Cardiac muscle cell (in vitro differentiated cells and primary cell): ENCODE results near the gene AKAP8. TPM values are rescaled to one million over a fixed set of nuclear protein-coding genes. Genes with fewer than 3 reads are reported as not detected.

ENCODE experiments used
- DNase-seq, 2 donors: peaks; one replicate each; pipeline versions ENCODE4 v3.0.0 to v3.0.0-alpha.2; 2010 to 2017; ENCODE audit warnings: low read depth in 1 of 2, low spot score in 1 of 2
- H3K27ac ChIP-seq: fragments of 200-600 bp; sonication (generic); 2 replicates; pipeline ENCODE4 v1.5.1; 2016
- H3K27me3 ChIP-seq: fragments of 200-600 bp; sonication (generic); 2 replicates; pipeline ENCODE4 v1.6.0; 2016; ENCODE audit warnings: control low read depth
- H3K36me3 ChIP-seq: fragments of 200-600 bp; sonication (generic); 2 replicates; pipeline ENCODE4 v1.5.1; 2016; ENCODE audit warnings: control low read depth
- H3K4me1 ChIP-seq: fragments of 200-600 bp; sonication (generic); 2 replicates; pipeline ENCODE4 v1.8.1; 2017; ENCODE audit warnings: low read depth, mild to moderate bottlenecking, mixed run types
- H3K4me3 ChIP-seq: fragments of 200-600 bp; sonication (generic); 2 replicates; pipeline ENCODE4 v1.5.1; 2016; ENCODE audit warnings: mild to moderate bottlenecking
- H3K9me3 ChIP-seq: fragments of 200-600 bp; sonication (generic); 2 replicates; pipeline ENCODE4 v1.5.1; 2017; ENCODE audit warnings: low read depth, mild to moderate bottlenecking, control low read depth
- CTCF ChIP-seq: IDR thresholded peaks from 2 replicates; pipeline ENCODE4 v1.5.1; 2012; ENCODE audit warnings: low read depth, mild to moderate bottlenecking, low read length
- polyA plus RNA-seq: library from polyadenylated mRNA; unstranded; fragments of >200 nt; fragmentation: Nextera tagmentation; extraction: Ambion mirVana; gene quantifications from 2 replicates; pipeline ENCODE4 v1.2.1, GENCODE V29; 2016
- total RNA-seq: library from RNA; depleted of rRNA; stranded (reverse); fragments of >200 nt; gene quantifications from 2 replicates; pipeline ENCODE4 v1.2.3, GENCODE V29; 2016

Gene AKAP8
- total and polyA plus RNA-seq, 2 experiments from 2014 or later, result 17.8 to 34.5 TPM

- peaks cover 26% of the 10 kb centered on the region for H3K36me3 ChIP-seq
- no peak overlapping the region for H3K4me3 ChIP-seq
- TF ChIP-seq CTCF, result no peak
- H3K27me3 ChIP-seq, result no peaks in the 10 kb centered on the region
- peaks cover 14% of the 10 kb centered on the region for H3K4me1 ChIP-seq
- no peak for DNase-seq
- no peaks in the 10 kb centered on the region for H3K9me3 ChIP-seq
- peak overlapping the region; percentile 16 for H3K27ac ChIP-seq
These were observed 41.6 kb upstream of the AKAP8 start for GRCh38 chr19:15421136-15421695.

- no peak for TF ChIP-seq CTCF
- no peaks in the 10 kb centered on the region for H3K9me3 ChIP-seq
- H3K36me3 ChIP-seq, result peaks cover 17% of the 10 kb centered on the region
- no peaks in the 10 kb centered on the region for H3K27me3 ChIP-seq
- H3K4me1 ChIP-seq, result peaks cover 14% of the 10 kb centered on the region
- DNase-seq, result peak in 1 of 2 donors; percentile 14
- no peak overlapping the region for H3K27ac ChIP-seq
- H3K4me3 ChIP-seq, result no peak overlapping the region
These were observed 39.9 kb upstream of the AKAP8 start for GRCh38 chr19:15419413-15420025.

- peak within 1 kb of the TSS; percentile 95 for H3K27ac ChIP-seq
These were observed 39.2 kb upstream of the AKAP8 start, which contains the start of gene AKAP8L for GRCh38 chr19:15418579-15419412. TSS of gene AKAP8L (minus strand) at chr19:15418988. CDS start at chr19:15418923, 65 bp downstream.

GRCh38 chr19:15418231-15418578 is 38.6 kb upstream of the AKAP8 start:
- Histone ChIP-seq H3K4me3 (peak overlapping the region; percentile 96), H3K27me3 (no peaks in the 10 kb centered on the region), H3K4me1 (peaks cover 26% of the 10 kb centered on the region), H3K36me3 (peaks cover 4% of the 10 kb centered on the region), H3K9me3 (no peaks in the 10 kb centered on the region), H3K27ac (peak overlapping the region; percentile 95)
- no peak for TF ChIP-seq CTCF
- peak in 1 of 2 donors; percentile 50 for DNase-seq

More at GRCh38 chr19:15418579-15419412, 39.2 kb upstream of the AKAP8 start, which contains the start of gene AKAP8L:
- Histone ChIP-seq H3K27me3 (no peaks in the 10 kb centered on the region), H3K36me3 (peaks cover 10% of the 10 kb centered on the region), H3K4me1 (peaks cover 20% of the 10 kb centered on the region), H3K9me3 (no peaks in the 10 kb centered on the region), H3K4me3 (peak within 1 kb of the TSS; percentile 96)
- TF ChIP-seq CTCF, result peak; percentile 61
- peak; percentile 99 to 100 for DNase-seq

GRCh38 chr19:15417699-15418098 is 38.1 kb upstream of the AKAP8 start:
- no peak for TF ChIP-seq CTCF
- Histone ChIP-seq H3K9me3 (no peaks in the 10 kb centered on the region), H3K4me1 (peaks cover 31% of the 10 kb centered on the region), H3K27me3 (no peaks in the 10 kb centered on the region), H3K36me3 (no peaks in the 10 kb centered on the region), H3K27ac (peak overlapping the region; percentile 95), H3K4me3 (peak overlapping the region; percentile 96)
- peak in 1 of 2 donors; percentile 22 for DNase-seq
